H1 (cell line): Measurements from ENCODE around the gene SYNJ2. TPM values are rescaled to one million over a fixed set of nuclear protein-coding genes. Genes with fewer than 3 reads are reported as not detected.

Experiments
- PHF8 ChIP-seq: fragments of 200-600 bp; sonication (generic); conservative IDR thresholded peaks from 2 replicates; pipeline ENCODE4 v1.7.1; 2012; ENCODE audit warnings: low read depth, mild to moderate bottlenecking, inconsistent platforms, low read length, moderate library complexity
- polyA plus RNA-seq, 7 experiments: library from polyadenylated mRNA; depleted of rRNA in 3 of 7; stranded (reverse) in 5 of 7; unstranded in 2 of 7; fragments of >200 nt in 5 of 7; fragments of 200-250 nt in 2 of 7; gene quantifications; 1 replicate in 5 of 7; 2 replicates in 1 of 7; 4 replicates in 1 of 7; pipeline versions ENCODE4 v1.2.1 to v1.2.3, GENCODE V29; 2011 to 2013; ENCODE audit warnings: missing spikeins in 2 of 7, mixed read lengths in 2 of 7
- total RNA-seq: library from RNA; stranded (reverse); fragmentation: NEBNext Ultra II Directional; extraction: Animal tissue kit (Norgen Biotek cat#: 25700); gene quantifications from 2 replicates; pipeline ENCODE4 v1.2.1, GENCODE V29; 2021

Gene SYNJ2
- total and polyA plus RNA-seq, 2 of the 8 experiments (the other 6 are each of a cell fraction or from before 2014, with no cell fraction given) = 3.7 to 13.9 TPM

DNA sequence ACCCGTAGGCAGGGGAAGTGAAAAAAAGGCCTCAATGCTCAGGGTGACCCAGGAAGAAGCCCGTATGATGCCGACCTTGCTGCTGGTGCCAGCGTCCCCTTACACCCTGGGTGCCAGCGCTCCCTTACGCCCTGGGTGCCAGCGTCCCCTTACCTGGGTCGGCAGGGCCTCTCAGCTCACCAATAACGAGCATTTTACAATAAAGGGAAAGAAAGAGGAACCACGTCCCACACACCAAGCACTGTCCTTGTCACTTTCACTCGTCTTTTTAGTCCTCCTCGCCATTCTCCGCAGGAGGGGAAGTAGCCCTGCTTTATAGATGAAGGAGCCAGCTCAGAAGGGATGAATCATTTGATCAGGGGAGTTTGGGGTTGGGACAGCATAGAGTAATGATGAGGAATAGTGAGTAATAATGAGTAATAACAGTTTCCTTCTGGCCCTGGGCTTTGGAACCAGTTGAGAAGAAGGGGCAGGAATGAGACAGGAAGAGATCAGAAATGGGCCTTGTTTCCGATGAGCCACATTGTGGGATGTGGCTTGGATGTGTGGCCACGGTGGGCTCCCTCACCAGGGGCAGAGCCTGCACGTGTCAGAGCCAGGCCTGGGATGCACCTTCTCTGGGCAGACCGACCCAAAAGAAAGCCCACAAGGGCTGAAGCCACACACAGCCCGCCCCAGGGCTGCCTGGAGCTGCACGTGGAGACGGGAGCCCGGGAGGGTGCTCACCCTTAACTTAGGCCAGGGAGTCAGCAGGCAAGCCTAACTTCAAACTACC is 75.7 kb downstream of the SYNJ2 start (continued):
- no peak for TF ChIP-seq PHF8
